HG03432 (cell line): Measurements from ENCODE around the gene SH3BP1.
A peak's percentile ranks its signal among the peaks of the same experiment; 100 is the strongest.
"Not testable (repeated sequence)": the region's sequence is repeated elsewhere in the genome, so short reads cannot be mapped to it uniquely, and the experiment has no call there.

Experiments
- ATAC-seq: cut with Tn5 transposase; IDR thresholded peaks from one replicate; pipeline ENCODE4 v1.9.1; 2021; ENCODE audit warnings: mild to moderate bottlenecking, moderate library complexity; ENCODE audit not compliant: unreplicated experiment

Gene SH3BP1, protein sequence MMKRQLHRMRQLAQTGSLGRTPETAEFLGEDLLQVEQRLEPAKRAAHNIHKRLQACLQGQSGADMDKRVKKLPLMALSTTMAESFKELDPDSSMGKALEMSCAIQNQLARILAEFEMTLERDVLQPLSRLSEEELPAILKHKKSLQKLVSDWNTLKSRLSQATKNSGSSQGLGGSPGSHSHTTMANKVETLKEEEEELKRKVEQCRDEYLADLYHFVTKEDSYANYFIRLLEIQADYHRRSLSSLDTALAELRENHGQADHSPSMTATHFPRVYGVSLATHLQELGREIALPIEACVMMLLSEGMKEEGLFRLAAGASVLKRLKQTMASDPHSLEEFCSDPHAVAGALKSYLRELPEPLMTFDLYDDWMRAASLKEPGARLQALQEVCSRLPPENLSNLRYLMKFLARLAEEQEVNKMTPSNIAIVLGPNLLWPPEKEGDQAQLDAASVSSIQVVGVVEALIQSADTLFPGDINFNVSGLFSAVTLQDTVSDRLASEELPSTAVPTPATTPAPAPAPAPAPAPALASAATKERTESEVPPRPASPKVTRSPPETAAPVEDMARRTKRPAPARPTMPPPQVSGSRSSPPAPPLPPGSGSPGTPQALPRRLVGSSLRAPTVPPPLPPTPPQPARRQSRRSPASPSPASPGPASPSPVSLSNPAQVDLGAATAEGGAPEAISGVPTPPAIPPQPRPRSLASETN

GRCh38 chr22:37639070-37639760 is at the start of gene SH3BP1:
Gene SH3BP1 (plus strand): TSS chr22:37639669. CDS start chr22:37639788, 119 bp downstream.
- peak; percentile 31 for ATAC-seq

- ATAC-seq, result not testable (repeated sequence)
These were observed 48.4 kb upstream of the SH3BP1 start for GRCh38 chr22:37591081-37591480.

DNA sequence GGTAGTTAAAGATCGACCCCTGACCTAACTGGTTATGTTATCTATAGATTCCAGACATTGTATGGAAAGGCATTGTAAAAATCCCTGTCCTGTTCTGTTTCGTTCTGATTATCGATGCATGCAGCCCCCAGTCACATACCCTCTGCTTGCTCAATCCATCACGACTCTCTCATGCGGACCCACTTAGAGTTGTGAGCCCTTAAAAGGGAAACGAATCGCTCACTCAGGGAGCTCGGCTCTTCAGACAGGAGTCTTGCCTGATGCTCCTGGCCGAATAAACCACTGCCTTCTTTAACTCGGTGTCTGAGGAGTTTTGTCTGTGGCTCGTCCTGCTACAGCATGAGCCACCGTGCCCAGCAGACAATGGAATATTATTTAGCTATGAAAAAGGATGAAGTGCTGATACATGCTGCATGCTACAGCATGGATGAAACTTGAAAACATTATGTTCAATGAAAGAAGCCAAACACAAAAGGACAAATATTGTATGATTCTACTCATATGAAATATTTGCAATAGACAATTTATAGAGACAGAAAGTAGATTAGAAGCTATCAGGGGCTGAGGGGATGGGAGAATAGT is 47.6 kb upstream of the SH3BP1 start:
- no peak for ATAC-seq

- ATAC-seq, result no peak
These were observed 45.2 kb upstream of the SH3BP1 start for GRCh38 chr22:37594237-37594636.

GRCh38 chr22:37599153-37599552 is 40.3 kb upstream of the SH3BP1 start:
- ATAC-seq, result no peak

DNA sequence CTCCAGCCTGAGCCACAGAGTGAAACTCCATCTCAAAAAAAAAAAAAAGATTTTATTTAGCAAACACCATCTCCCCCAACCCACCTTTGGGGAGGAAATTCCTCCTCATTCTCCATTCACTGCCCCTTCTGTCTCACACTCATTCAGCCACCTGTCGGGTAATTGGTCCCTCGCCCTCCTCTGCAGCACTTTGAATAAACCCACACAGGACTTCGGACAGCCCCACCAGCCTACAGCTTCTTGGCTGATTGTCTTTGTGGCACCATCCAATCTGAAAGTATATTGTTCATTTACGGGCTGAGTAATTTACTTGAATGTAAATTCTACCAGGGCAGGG is 38.3 kb upstream of the SH3BP1 start:
- ATAC-seq, result no peak

GRCh38 chr22:37601540-37602442 is 37.7 kb upstream of the SH3BP1 start:
- no peak for ATAC-seq

DNA sequence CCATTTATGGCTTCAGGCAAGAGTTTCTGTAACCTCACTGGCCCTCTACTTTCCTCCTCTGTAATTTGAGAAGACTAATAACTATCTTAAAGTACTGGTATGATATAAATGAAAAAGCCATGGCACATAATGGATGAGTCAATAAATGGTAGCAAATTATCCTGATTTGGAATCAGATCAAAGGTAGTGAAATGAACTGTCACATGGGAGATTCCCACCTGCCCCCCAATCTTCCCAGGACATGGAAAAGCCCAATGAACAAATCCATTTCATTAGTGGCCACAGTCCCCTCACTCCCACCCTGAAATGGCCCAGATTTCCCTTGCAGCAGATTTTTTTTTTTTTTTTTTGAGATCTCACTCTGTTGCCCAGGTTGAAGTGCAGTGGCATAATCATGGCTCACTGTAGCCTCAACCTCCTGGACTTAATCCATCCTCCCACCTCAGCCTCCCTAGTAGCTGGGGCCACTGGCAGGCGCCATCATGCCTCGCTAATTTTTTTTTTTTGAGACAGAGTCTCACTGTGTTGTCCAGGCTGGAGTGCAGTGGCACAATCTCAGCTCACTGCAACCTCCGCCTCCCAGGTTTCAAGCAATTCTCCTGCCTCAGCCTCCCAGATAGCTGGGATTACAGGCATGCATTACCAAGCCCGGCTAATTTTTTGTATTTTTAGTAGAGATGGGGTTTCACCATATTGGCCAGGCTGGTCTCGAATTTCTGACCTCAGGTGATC is 36.8 kb upstream of the SH3BP1 start:
- not testable (repeated sequence) for ATAC-seq

DNA sequence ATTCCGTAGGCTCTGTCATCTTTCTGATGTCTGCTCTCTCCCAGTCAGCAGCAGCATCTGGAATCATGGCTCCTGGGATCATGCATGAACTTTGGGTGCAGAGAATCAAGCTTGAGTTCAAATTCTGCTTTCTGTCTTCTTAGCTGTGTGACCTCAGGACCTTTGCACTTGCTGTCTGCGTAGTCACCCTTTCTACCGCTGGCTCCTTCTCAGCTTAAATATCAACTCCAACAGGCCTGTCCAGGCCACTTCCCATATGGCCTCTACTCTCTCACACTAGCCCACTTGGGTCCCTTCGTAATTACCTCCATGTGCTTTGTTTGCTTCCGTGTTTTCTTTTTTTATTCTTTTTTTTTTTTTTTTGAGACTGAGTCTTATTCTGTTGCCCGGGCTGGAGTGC is 35.4 kb upstream of the SH3BP1 start:
- no peak for ATAC-seq

GRCh38 chr22:37604875-37605274 is 34.6 kb upstream of the SH3BP1 start:
- ATAC-seq, result no peak

GRCh38 chr22:37607010-37607934 is 32.2 kb upstream of the SH3BP1 start:
- ATAC-seq, result no peak

DNA sequence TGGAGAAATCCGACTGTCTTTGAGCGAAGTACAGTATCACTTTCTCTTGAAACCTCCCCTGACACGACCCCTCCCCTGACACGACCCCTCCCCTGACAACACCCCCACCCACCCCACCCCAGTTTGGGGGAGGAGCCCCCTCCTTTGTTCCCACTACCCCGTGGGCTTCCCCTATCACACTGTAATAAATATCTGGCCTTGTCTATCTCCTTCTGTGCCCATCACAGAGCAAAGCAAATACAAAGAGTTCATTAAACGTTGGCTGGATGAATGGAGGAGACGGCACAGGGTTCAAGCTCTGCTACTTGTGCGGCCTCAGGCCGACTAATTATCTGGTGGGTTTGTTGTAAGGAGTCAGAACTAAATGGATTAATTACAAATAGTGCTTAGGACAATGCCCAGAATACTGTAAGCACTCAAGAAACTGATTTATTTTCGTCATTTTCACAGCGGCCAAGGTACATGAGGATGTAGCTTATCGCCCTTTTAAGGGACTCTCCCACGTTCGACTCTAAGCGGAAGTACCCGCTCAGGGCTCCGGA is 31.5 kb upstream of the SH3BP1 start:
- ATAC-seq, result no peak

DNA sequence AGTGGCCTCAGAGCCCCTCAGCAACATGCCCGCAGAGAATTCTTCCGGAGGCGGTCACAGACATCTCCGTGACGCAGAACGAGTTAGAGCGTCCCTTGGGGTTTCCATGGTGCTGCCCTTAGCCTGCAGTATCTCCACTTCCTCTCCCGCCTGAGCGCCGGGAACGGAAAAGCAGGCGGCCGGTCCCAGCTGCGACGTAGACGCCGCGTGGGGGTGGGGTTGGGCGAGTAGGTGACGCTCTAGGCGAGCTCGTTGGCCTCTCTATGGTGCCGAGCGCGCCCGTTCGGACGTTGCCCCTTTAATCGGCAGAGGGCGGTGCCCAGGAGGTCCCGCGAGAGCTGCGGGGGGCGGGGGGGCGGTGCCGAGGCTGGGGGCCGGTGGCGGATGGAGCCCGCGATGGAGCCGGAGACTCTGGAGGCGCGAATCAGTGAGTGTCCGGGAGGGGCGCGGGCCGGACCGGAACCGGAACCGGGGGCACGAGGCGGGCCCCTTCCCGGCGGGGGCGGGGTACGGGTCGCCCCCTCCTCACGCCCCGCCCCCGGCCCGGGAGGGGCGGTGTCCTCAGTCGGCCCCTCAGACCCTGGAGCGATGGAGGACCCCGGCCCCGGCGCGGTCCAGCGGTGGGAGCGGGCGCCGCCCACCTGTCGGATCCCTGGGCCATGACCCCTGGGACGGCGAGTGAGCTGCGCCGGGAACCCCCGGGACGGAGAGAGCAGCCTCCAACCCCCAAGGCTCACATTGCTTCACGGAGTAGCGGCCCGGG is 30.8 kb upstream of the SH3BP1 start, which contains the start of gene GGA1:
Gene GGA1, plus strand, starts transcription at position 358 of the 763 bp plus-strand sequence. Its CDS starts 27 bp downstream, at position 385.
- peak; percentile 81 for ATAC-seq

GRCh38 chr22:37609240-37610152 is 30.0 kb upstream of the SH3BP1 start:
- no peak for ATAC-seq

DNA sequence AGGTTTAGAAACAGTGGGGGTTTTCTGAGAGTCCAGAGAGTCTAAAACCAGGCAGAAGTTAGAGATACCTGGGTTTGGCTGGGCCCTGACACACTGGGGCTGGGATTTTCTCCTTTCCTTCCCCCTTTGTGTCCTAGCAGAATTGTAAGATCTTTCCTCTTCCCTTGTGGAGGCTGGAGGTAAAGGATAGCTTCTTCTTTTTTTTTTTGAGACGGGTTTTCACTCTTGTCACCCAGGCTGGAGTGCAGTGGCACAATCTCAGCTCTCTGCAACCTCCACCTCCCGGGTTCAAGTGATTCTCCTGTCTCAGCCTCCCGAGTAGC is 29.4 kb upstream of the SH3BP1 start:
- ATAC-seq, result not testable (repeated sequence)

GRCh38 chr22:37610480-37611129 is 28.9 kb upstream of the SH3BP1 start:
- ATAC-seq, result no peak
